ENCODE results near the gene CFAP97D2.
"Not testable (repeated sequence)": the region's sequence is repeated elsewhere in the genome, so short reads cannot be mapped to it uniquely, and the experiment has no call there.

The CFAP97D2 gene

DNA sequence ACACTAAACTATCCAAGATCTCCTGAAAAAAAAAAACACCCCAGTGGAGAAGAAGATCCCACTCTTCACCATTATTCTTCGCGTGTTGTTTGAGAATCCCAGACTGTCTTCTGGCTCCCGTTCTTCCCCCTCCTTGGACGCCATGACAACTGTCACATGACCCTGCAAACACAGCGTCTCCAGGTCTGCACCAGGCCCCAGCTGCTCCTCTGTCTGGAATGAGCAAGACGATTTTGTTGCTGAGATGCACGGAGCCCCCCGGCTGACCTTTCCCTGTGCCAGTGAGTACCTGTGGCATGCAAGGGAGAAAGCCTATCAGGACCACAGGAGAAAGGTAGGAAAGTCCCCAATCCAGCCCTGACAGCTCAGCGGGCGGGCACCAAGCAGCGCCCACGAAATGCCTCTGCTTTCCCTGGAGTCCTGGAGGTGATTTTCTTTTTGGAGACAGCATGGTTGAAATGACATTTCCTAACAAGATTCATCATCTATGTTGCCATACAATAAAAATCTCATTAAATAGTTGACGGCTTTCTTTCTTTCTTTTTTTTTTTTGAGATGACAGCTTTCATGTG lies at the start of gene CFAP97D2:
Gene CFAP97D2 (plus strand): TSS at position 171 of the 572 bp plus-strand sequence. CDS start 74 bp downstream, at position 245.
- DNase-seq = no peak

DNA sequence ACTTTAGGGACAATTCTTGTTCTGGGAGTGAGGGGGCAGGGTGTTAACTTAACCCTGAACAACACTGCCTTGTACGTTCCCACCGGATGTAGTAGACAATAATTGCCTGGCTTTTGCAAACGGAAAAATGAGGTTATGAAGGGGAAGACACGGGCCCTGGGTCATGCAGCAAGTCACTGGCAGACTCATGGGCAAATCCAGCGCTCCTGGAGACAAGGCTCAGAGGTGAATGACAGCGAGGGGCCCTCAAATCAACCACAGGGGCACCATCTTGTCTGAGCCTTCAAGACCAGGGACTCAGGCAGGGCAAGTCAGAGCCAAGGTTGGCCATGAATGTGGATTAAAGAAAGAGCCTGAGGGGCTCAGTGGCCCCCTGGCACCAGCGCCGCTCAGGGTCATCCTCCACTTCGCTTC lies 49.4 kb upstream of the CFAP97D2 start:
- DNase-seq = peak; percentile 52 to 65

DNA sequence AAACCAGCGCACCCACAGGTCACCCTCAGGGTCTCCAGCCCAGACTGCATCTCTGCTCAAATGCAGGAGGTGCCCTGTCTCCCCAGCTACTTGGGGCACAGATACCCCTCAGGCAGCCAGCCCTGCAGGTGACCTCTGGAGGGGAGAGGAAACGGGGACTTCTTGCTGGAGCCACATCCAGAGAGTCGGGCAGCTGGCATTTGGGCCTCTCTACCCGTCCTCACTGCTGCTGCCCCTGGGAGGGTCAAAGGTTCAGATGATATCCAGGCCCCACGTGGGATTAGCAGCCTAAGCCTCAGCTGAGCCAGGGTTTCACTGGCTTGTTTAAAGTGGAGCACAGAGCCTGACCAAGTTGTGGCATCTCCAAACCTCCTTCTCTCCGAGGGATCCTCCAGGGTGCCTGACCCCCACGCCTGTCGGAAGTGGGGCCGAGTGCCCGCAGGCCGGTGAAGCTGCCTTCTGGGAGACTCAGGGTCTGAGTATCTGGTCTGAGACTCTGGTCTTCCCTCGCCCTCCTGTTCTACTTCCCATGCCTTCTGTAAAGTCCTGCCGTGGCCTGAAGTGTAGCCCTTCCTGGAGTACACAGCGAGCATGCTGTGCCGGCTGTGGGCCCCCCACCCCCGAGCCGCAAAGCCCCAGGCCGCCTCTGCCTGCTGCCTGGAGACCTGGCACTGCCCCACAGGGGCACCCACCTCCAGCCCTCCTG lies 48.8 kb upstream of the CFAP97D2 start:
- DNase-seq = no peak

DNA sequence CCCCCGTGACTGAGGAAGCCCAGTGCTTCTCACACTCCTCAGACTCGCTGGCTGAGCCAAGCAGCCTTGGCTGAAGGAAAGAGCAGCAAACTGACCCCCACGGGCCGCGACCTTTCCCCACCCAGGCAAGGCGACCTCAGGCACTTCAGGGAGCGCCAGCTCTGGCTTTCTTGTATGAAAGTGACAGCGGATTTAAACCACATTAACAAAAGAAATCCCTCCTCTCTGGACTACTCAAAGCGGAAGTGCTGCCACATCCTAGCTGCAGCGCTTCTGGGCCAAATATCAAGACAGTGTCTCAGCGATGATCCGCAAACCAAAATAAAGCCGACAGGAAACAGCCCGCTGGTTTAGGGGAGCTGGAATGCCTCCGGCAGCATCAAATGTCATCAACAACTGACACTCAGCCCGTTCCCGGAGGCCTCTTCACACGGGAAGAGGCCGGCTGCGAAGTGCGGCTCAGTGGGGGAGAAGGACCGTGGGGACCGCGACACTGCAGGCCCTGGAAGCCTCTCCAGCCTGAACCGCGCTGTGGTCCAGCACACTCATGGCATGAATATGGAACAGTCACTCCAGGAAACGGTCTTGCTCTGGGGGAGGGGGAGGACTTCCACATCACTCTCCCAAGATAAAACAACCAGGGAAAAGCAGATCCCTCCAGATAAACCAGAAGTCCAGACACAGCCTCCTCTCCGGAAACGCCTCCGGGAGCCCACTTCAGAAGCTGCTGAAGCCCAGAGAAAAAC lies 48.0 kb upstream of the CFAP97D2 start:
- peak; percentile 60 to 68 for DNase-seq

DNA sequence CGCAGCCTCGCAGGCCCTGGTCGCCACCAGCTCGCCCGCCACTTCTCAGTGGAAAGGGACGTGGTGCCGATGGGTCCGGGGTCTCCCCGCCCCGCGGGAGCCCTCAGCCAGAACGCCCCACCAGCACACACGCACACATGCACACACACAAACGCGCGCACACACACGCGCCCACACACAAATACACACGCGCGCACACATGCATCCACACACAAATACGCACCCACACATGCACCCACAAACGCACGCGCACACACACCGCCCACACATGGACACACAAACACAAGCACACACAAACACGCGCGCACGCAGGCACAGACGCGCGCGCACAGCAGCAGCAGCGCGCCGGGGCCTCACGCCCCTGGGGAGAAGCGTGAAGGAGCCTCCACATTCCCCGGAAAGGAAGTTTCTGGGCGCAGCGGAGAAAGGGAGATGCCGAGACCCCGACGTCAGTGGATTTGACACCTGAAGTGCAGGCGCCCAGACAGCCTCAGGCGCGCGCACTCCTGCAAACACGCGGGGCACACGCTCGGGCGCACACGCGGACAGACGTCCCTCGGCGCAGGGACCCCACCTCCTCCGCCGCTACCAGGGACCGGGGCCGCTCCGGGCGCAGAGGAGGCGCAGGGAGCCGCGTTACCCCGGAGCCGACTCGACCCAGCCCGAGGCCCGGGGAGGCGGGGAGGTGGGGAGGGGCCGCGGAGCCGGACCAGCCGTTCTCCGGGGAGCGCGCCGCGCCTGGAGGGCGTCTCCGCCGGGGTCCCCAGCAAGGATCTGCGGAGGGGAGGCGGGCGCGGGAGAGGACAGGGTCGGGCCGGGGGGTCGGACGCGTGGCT lies 47.3 kb upstream of the CFAP97D2 start:
- DNase-seq = peak in 1 of 2 experiments; percentile 41

DNA sequence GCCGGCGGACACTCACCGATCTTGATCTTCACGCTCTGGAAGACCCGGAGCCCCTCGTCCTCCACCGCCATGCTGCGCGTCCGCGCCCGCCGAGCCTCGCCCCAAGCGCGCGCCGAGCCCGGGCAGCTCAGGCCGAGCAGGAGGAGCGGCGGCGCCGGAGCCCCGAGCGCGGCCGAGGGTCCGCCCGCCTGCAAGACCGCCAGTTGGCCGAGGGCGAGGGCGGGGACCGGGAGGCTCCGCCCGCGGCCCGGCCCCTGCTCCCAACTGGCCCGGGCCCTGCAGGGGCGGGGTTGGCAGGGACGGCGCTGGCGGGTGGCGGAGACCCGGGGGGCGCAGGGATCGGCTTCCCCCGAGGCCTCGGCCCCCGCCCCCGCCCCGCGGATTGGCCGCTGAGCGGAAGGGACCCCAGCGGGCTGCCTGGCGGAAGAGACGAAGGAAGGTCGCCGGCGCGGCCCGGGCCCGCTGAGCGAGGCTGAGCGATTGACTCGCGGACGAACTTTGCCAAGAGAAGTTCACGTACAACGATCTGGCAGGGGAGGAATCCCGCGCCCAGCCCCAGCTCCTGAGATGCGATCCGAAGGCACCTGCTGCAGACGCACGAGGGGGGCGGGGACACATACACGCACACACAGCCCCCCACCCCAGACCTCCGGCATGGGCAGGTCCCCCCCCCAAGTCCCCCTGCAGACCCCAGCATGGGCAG lies 46.5 kb upstream of the CFAP97D2 start, which contains the start of gene RASA3:
Gene RASA3 (minus strand): TSS at position 205 of the 703 bp plus-strand sequence. CDS start 134 bp downstream, at position 71.
- DNase-seq = peak; percentile 64 to 71

DNA sequence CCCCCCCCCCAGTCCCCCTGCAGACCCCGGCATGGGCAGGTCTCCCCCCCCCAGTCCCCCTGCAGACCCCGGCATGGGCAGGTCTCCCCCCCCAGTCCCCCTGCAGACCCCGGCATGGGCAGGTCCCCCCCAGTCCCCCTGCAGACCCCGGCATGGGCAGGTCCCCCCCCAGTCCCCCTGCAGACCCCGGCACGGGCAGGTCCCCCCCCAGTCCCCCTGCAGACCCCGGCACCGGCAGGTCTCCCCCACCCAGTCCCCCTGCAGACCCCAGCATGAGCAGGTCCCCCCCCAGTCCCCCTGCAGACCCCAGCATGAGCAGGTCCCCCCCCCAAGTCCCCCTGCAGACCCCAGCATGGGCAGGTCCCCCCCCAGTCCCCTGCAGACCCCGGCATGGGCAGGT lies 45.9 kb upstream of the CFAP97D2 start:
- DNase-seq = not testable (repeated sequence)

DNA sequence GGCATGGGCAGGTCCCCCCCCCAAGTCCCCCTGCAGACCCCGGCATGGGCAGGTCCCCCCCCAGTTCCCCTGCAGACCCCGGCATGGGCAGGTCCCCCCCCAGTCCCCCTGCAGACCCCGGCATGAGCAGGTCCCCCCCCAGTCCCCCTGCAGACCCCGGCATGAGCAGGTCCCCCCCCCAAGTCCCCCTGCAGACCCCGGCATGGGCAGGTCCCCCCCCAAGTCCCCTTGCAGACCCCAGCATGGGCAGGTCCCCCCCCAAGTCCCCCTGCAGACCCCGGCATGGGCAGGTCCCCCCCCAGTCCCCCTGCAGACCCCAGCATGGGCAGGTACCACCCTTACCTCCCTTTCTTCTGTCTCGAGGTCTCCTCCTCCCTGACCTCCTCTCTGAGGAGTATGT lies 45.5 kb upstream of the CFAP97D2 start:
- not testable (repeated sequence) for DNase-seq

DNA sequence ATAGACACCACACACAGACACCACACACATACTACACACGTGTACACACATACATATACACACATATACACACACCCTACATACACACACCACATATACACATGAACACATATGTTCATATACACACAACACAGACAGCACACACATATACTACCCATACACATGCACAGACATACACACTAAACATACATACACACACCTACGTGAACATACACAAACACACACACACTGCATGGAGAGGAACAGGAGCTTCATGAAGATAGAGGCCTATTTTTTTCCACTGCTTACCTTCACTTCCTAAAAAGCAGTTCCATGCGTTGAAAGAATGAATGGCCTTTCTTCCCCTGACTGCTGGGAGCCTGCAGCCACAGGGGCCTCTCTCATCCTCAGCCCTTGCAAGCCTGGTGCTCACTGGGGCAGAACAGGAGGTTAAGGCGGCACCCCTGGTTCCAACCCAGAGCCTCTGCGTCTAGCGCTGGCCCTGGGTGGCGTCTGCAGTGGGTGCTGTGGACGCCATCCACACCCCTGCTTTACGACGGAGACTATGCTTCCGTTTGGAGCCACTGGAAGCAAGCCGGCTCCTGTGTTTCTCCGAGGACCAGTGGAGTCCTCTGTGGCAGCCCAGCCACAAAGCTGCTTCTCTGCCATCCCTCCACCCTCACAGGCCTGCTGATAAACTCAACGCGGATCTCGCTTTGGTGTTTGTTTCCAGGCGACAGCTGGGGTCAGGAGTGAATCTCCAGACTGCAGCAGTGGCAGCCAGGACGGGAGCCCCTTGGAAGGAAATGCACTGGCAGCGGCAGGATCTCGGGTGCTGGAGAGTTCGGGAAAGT lies 44.7 kb upstream of the CFAP97D2 start:
- DNase-seq = no peak

DNA sequence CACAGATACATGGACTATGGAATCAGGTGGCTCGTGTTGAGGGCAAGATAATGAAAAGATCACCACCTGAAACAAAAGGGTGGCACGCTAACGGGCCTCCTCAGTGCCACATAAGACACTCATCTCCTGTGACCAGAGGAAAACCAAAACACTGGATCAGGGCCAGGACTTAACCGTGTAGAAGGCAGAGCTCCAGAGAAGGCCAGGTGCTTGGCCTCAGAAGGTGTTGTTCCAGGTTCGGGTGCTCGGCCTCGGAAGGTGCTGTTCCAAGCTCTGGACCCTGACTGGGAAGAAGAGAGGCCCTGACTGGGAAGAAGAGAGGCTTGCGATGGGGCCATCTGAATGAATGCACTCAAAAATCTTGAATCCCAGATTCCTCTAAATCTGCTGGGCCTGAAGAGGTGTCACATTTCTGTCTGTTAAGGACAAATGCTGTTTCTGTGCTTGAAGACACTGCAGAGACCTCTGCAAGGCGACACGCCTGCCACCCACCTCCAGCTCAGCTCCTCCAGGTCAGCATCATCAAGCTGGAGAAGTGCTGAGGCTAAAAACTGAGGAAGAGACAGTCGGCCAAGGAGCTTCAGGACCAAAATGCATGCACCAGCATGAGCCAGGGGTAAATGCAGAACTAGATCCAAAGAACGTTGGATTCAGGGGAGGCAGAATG lies 44.0 kb upstream of the CFAP97D2 start:
- DNase-seq = no peak

DNA sequence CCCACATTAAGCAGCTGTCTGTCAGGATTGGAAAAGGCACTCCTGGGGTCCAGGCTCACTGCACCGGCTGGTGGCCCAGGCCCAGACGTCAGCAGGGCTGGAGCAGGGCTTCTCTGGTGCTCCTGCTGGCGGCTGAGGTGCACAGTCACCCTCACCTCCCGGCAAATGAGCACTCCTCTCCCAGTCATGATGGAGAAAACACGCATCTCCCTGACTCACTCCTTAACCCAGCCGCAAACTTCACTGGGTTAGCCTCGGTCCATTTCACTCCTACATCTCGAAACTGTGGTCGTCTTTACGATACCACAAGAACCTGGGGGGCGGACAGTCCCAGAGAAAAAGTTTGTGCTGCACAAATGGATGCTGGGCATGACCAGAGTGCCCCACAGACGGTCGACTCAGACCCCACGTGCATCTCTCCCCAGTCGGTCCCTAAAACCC lies 43.3 kb upstream of the CFAP97D2 start:
- DNase-seq = no peak

DNA sequence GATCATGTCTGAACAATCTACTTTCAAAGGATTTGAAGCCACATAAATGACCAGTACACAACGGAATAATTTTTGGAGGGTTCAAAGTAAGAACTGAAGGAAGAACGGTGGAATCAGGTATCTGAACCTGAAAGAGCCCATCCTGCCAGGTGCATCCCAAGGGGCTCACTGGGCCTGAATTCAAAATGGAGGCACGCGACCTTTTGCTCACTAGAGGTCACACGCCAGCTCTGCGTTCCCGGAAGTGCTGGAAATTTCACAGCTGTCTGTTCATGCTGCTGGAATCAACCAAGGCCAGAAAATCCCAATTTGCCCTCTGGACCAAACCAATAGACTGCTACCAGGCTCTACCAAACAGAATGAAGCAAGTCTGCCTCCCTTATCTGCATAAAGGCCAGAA lies 42.5 kb upstream of the CFAP97D2 start:
- no peak for DNase-seq

DNA sequence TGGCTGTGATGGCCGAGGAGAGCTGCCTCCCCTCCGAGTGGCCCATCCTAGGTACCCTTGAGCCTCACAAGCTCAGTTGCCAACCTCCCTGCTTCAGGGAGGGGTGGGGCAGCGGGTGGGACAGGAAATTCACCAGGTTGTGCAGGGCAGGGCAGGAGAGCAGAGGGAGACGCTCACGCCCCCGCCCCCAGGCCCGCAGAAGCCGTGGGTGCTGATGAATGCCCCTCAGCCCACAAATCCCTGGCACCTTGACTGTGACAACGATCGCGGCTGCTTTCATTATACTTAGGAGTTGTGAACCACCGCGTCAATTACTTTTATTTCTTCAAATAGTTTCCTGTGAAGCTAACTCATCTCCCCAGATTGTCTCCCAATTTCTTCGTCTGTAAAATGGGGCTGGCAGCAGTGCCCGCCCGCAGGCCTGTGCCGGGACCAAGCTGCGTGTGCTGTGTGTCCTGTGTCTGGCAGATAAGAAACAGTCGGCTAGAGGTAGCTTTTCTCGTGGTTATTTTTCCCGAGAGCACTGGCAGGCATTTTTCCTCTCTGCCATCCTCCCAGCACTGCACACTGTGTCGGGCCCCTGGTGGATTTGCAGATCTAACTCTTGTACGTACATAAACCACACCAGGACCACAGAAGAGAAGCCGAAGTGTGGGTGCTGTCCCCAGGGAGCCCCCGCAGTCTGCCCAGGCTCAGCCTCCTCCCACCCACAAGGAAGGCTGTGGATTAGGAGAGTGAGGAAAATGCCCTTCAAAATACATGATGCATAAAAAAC lies 38.7 kb upstream of the CFAP97D2 start:
- DNase-seq = no peak

DNA sequence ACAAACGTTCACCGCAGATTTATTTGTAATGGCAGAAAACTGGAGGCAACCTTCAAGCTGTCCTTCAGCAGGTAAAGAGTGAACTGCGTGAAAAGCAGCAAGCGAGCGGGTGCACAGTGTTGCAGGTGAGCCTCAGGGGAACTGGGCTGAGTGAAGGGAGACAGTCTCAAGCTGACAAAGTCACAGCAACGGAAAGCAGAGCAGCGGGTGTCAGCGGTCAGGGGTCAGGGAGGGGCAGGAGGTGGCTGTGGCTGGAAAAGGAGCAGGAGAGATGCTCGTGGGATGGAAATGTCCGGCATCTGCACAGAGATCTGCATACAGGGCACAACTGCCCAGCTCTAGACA lies 38.2 kb upstream of the CFAP97D2 start:
- peak in 1 of 2 experiments; percentile 42 for DNase-seq

DNA sequence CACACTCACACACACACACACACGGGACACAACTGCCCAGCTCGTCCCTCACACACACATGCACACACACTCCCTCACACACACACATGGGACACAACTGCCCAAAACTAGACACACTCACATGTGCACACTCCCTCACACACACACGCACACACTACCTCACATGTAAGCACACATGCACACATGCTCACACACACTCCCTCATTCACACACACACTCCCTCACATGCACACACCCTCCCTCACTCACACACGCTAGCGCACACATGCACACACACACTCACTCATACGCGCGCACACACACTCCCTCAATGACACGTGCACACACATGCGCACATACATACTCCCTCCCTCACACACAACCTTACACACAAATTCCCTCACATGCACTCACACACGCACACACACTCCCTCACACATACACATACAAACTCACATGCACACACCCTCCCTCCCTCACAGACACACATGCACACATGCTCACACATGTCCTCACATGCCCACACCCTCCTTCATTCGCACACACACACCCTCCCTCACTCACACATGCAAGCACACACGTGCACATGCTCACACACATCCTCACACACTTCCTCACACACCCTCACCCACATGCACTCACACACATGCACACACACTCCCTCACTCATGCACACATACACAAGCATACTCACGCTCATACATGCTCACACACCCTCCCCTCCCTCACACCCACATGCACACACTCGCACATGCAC lies 37.6 kb upstream of the CFAP97D2 start:
- no peak for DNase-seq

DNA sequence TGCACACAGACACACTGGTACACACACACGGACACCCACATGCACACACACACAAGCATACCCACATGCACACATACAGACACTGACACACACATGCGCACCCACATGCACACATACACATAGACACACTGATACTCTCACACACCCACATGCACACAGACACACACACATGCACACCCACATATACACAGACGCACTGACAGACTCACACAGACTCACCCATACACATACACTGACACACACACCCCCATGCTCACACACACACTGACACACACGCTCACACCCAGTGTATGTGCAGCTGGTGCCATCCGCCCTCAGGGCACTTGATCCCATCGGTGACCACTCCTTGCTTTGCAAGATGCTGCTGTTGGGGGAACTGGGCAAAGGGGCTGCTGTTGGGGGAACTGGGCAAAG lies 36.9 kb upstream of the CFAP97D2 start:
- DNase-seq = no peak

DNA sequence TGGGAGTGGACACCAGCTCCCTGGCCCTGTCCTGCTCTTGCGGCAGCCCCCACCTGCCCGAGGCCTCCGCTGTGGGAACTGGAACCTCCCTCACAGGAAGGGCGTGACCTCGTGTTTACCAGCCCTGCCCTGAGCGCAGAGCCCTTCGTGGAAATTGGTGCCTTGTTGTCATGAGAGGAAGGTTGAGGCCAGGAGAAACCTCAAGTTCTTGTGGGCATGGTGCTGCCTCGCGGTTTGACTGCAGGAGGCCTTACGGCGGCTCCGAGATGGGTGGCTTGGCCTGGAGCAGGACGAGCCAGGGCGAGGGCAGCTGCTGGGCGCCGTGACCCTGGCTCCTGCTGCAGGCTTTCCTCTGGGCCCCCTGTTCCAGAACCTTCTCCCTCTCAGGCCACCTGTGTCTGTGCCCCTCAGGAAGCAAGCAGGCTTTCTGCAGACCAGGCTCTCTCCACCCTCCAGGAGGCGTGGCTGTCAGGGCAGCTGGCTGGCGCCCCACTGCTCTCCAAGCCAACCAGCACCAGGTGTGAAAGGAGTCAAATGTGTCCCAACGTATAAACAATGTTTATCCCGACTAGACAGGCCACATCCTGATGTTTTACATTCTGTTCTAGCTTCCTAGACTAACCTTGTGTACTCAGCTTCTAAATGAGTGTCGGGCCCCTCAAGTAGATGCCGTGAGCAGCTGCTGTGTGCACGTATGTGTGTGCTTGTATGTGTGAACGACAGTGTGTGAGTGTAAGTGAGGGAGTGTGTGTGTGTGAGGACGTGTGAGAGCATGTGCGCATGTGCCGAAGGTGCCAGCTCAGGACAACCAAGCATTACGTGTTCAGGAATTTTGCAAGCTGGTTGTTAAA lies 36.2 kb upstream of the CFAP97D2 start:
- peak; percentile 60 to 66 for DNase-seq

All from activated CD4-positive, alpha-beta T cell treated with anti-CD3 and anti-CD28 coated beads, Interleukin-2, amount 50 U/mL, for 48 hours (primary cell).